SK-N-SH treated with all-trans-retinoic acid at 6 μM for 48 hours (cell line): ENCODE measurements around the gene PUM1.

Experiments
- ATAC-seq: fragments of 200-7000 bp; cut with Tn5 transposase; 3 replicates; pipeline ENCODE4 v1.9.1; 2020; ENCODE audit warnings: mild to moderate bottlenecking, moderate library complexity
- ARNTL ChIP-seq: fragments of 450-650 bp; formaldehyde crosslinking; IDR thresholded peaks from 2 replicates; pipeline ENCODE4 v1.5.0; 2020; ENCODE audit warnings: low read depth, mild to moderate bottlenecking, moderate library complexity, borderline replicate concordance
- BACH2 ChIP-seq: fragments of 250-450 bp; sonication (Bioruptor Pico); IDR thresholded peaks from 2 replicates; pipeline ENCODE4 v1.9.0; 2021; ENCODE audit warnings: mild to moderate bottlenecking, borderline replicate concordance
- CSDC2 ChIP-seq: fragments of 250-450 bp; sonication (Bioruptor Pico); IDR thresholded peaks from 2 replicates; pipeline ENCODE4 v1.5.0; 2020; ENCODE audit warnings: mild to moderate bottlenecking, moderate library complexity
- GLIS3 ChIP-seq: fragments of 250-450 bp; sonication (Bioruptor Pico); IDR thresholded peaks from 2 replicates; pipeline ENCODE4 v1.5.0; 2020; ENCODE audit warnings: mild to moderate bottlenecking, moderate library complexity
- ISL1 ChIP-seq: fragments of 250-450 bp; sonication (Bioruptor Pico); IDR thresholded peaks from 2 replicates; pipeline ENCODE4 v2.1.2; 2022; ENCODE audit warnings: mild to moderate bottlenecking, moderate library complexity
- OSR1 ChIP-seq: fragments of 250-450 bp; sonication (Bioruptor Pico); IDR thresholded peaks from 2 replicates; pipeline ENCODE4 v1.8.0; 2022; ENCODE audit warnings: moderate library complexity, mild to moderate bottlenecking, inconsistent platforms
- PPARA ChIP-seq: fragments of 250-450 bp; sonication (Bioruptor Pico); IDR thresholded peaks from 2 replicates; pipeline ENCODE4 v1.5.0; 2020; ENCODE audit warnings: mild to moderate bottlenecking, borderline replicate concordance
- RARB ChIP-seq: fragments of 250-450 bp; sonication (Bioruptor Pico); IDR thresholded peaks from 2 replicates; pipeline ENCODE4 v1.8.0; 2021; ENCODE audit warnings: mild to moderate bottlenecking, moderate library complexity
- SNAI2 ChIP-seq: fragments of 250-450 bp; sonication (Bioruptor Pico); IDR thresholded peaks from 2 replicates; pipeline ENCODE4 v1.5.0; 2020; ENCODE audit warnings: mild to moderate bottlenecking, moderate library complexity
- TCF4 ChIP-seq: fragments of 250-450 bp; sonication (Bioruptor Pico); IDR thresholded peaks from 2 replicates; pipeline ENCODE4 v1.8.0; 2021; ENCODE audit warnings: mild to moderate bottlenecking, moderate library complexity, borderline replicate concordance
- TOX ChIP-seq: fragments of 250-450 bp; sonication (Bioruptor Pico); IDR thresholded peaks from 2 replicates; pipeline ENCODE4 v1.8.0; 2021; ENCODE audit warnings: mild to moderate bottlenecking, moderate library complexity, borderline replicate concordance
- ZC3H10 ChIP-seq: fragments of 250-450 bp; sonication (Bioruptor Pico); IDR thresholded peaks from 2 replicates; pipeline ENCODE4 v1.5.1; 2021; ENCODE audit warnings: mild to moderate bottlenecking, moderate library complexity
- ZFP3 ChIP-seq: fragments of 250-450 bp; sonication (Bioruptor Pico); IDR thresholded peaks from 2 replicates; pipeline ENCODE4 v1.5.0; 2020; ENCODE audit warnings: mild to moderate bottlenecking, moderate library complexity
- ZFP30 ChIP-seq: fragments of 450-650 bp; formaldehyde crosslinking; IDR thresholded peaks from 2 replicates; pipeline ENCODE4 v1.5.0; 2022; ENCODE audit warnings: mild to moderate bottlenecking, moderate library complexity
- ZNF565 ChIP-seq: fragments of 450-650 bp; formaldehyde crosslinking; conservative IDR thresholded peaks from 2 replicates; pipeline ENCODE4 v1.5.0; 2020; ENCODE audit warnings: low read depth, mild to moderate bottlenecking, moderate library complexity
- ZNF70 ChIP-seq: fragments of 450-650 bp; formaldehyde crosslinking; IDR thresholded peaks from 2 replicates; pipeline ENCODE4 v1.5.0; 2020; ENCODE audit warnings: mild to moderate bottlenecking, moderate library complexity
- ZNF8 ChIP-seq: fragments of 450-650 bp; formaldehyde crosslinking; IDR thresholded peaks from 2 replicates; pipeline ENCODE4 v1.5.0; 2020; ENCODE audit warnings: mild to moderate bottlenecking, moderate library complexity
- TF ChIP-seq, protein P1 (sequence below): fragments of 250-450 bp; sonication (Bioruptor Pico); IDR thresholded peaks from 2 replicates; pipeline ENCODE4 v1.5.0; 2020; ENCODE audit warnings: mild to moderate bottlenecking, moderate library complexity
- TF ChIP-seq, protein P2 (sequence below): fragments of 250-450 bp; sonication (Bioruptor Pico); IDR thresholded peaks from 2 replicates; pipeline ENCODE4 v1.8.0; 2020; ENCODE audit warnings: mild to moderate bottlenecking, moderate library complexity, borderline replicate concordance
- TF ChIP-seq, protein P3 (sequence below): fragments of 250-450 bp; sonication (Bioruptor Pico); IDR thresholded peaks from 2 replicates; pipeline ENCODE4 v1.8.0; 2021; ENCODE audit warnings: low read depth, mild to moderate bottlenecking, moderate library complexity, borderline replicate concordance
- TF ChIP-seq, protein P4 (sequence below): fragments of 250-450 bp; sonication (Bioruptor Pico); IDR thresholded peaks from 2 replicates; pipeline ENCODE4 v1.5.1; 2021; ENCODE audit warnings: mild to moderate bottlenecking, moderate library complexity
- TF ChIP-seq, protein P5 (sequence below): fragments of 250-450 bp; sonication (Bioruptor Pico); IDR thresholded peaks from 2 replicates; pipeline ENCODE4 v1.5.1; 2020; ENCODE audit warnings: low read depth, mild to moderate bottlenecking, moderate library complexity

PUM1 gene

DNA sequence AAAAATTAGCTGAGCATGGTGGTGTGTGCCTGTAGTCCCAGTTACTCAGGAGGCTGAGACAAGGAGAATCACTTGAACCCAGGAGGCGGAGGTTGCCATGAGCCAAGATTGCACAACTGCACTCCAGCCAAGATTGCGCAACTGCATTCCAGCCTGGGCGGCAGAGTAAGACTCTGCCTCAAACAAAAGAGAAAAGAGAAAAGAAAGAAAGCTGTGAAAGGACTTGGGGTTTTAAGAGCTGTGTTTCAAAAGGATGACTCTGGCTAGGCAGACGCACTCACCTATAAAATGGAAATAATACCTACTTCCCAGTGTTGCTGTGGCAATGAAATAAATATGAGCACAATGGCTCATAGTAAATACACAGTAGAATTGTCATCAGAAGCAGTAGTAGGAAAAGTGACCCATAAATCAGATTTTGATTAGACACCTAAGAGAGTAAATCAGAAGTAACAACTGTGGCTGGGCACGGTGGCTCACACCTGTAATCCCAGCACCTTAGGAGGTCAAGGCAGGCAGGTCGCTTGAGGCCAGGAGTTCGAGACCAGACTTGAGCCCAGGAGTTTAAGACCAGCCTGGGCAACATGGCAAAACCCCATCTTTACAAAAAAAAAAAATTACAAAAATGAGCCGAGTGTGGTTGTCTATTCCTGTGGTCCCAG, 45.9 kb upstream of the PUM1 start:
- no peak for ATAC-seq
- TF ChIP-seq ISL1 (CRISPR knock-in tag) = peak; percentile 37; the same call in 1 of the 2 replicates
- no peak for TF ChIP-seq OSR1 (CRISPR knock-in tag)

DNA sequence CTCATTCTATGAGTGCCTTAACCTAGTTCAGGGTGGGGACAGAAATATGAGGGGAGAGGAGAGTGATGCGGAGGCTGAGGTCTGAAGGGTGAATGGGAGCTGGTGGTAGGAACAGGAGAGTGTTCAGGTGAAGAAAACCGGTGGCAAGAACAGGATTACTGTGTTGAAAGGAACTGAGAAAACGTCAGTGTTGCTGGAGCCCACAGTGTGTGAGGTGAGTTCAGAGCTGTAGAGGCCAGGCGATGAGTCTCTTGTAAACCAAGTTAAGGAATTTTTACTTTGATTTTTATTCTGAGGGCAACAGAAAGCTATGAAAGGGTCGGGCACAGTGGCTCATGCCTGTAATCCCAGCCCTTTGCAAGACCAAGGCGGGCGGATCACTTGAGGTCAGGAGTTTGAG, 45.3 kb upstream of the PUM1 start:
- ATAC-seq = no peak
- TF ChIP-seq ARNTL (CRISPR knock-in tag) = no peak
- TF ChIP-seq TCF4 = no peak
- TF ChIP-seq ISL1 (CRISPR knock-in tag) = no peak
- TF ChIP-seq ZFP30 (CRISPR knock-in tag) = no peak
- no peak for TF ChIP-seq TOX (CRISPR knock-in tag)
- no peak for TF ChIP-seq CSDC2 (CRISPR knock-in tag)
- no peak for TF ChIP-seq ZFP3 (CRISPR knock-in tag)
- no peak for TF ChIP-seq GLIS3
- TF ChIP-seq BACH2 (CRISPR knock-in tag) = no peak
- TF ChIP-seq, protein P1, sequence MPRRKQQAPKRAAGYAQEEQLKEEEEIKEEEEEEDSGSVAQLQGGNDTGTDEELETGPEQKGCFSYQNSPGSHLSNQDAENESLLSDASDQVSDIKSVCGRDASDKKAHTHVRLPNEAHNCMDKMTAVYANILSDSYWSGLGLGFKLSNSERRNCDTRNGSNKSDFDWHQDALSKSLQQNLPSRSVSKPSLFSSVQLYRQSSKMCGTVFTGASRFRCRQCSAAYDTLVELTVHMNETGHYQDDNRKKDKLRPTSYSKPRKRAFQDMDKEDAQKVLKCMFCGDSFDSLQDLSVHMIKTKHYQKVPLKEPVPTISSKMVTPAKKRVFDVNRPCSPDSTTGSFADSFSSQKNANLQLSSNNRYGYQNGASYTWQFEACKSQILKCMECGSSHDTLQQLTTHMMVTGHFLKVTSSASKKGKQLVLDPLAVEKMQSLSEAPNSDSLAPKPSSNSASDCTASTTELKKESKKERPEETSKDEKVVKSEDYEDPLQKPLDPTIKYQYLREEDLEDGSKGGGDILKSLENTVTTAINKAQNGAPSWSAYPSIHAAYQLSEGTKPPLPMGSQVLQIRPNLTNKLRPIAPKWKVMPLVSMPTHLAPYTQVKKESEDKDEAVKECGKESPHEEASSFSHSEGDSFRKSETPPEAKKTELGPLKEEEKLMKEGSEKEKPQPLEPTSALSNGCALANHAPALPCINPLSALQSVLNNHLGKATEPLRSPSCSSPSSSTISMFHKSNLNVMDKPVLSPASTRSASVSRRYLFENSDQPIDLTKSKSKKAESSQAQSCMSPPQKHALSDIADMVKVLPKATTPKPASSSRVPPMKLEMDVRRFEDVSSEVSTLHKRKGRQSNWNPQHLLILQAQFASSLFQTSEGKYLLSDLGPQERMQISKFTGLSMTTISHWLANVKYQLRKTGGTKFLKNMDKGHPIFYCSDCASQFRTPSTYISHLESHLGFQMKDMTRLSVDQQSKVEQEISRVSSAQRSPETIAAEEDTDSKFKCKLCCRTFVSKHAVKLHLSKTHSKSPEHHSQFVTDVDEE (CRISPR knock-in tag) = no peak
- TF ChIP-seq RARB (CRISPR knock-in tag) = no peak
- TF ChIP-seq, protein P2, sequence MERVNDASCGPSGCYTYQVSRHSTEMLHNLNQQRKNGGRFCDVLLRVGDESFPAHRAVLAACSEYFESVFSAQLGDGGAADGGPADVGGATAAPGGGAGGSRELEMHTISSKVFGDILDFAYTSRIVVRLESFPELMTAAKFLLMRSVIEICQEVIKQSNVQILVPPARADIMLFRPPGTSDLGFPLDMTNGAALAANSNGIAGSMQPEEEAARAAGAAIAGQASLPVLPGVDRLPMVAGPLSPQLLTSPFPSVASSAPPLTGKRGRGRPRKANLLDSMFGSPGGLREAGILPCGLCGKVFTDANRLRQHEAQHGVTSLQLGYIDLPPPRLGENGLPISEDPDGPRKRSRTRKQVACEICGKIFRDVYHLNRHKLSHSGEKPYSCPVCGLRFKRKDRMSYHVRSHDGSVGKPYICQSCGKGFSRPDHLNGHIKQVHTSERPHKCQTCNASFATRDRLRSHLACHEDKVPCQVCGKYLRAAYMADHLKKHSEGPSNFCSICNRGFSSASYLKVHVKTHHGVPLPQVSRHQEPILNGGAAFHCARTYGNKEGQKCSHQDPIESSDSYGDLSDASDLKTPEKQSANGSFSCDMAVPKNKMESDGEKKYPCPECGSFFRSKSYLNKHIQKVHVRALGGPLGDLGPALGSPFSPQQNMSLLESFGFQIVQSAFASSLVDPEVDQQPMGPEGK (CRISPR knock-in tag) = no peak
- no peak for TF ChIP-seq ZC3H10 (CRISPR knock-in tag)
- TF ChIP-seq OSR1 (CRISPR knock-in tag) = no peak
- no peak for TF ChIP-seq ZNF8 (CRISPR knock-in tag)
- no peak for TF ChIP-seq ZNF565 (CRISPR knock-in tag)
- TF ChIP-seq SNAI2 = no peak
- TF ChIP-seq, protein P3, sequence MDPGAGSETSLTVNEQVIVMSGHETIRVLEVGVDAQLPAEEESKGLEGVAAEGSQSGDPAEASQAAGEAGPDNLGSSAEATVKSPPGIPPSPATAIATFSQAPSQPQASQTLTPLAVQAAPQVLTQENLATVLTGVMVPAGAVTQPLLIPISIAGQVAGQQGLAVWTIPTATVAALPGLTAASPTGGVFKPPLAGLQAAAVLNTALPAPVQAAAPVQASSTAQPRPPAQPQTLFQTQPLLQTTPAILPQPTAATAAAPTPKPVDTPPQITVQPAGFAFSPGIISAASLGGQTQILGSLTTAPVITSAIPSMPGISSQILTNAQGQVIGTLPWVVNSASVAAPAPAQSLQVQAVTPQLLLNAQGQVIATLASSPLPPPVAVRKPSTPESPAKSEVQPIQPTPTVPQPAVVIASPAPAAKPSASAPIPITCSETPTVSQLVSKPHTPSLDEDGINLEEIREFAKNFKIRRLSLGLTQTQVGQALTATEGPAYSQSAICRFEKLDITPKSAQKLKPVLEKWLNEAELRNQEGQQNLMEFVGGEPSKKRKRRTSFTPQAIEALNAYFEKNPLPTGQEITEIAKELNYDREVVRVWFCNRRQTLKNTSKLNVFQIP (CRISPR knock-in tag) = no peak
- no peak for TF ChIP-seq PPARA (CRISPR knock-in tag)

DNA sequence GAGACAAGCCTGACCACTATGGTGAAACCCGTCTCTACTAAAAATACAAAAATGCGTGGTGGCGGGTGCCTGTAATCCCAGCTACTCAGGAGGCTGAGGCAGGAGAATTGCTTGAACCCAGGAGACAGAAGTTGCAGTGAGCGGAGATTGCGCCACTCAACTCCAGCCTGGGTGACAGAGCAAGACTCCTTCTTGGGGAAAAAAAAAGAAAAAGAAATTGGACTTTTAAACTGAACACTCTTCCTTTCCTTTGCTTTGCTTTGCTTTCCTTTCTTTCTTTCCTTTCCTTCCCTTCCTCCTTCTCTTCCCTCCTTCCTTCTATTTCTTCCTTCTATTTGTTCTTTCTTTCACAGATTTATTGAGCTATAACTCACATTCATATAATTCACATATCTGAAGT, 43.3 kb upstream of the PUM1 start:
- ATAC-seq = no peak
- TF ChIP-seq RARB (CRISPR knock-in tag) = no peak
- TF ChIP-seq, protein P2 (CRISPR knock-in tag) = no peak
- TF ChIP-seq, protein P4, sequence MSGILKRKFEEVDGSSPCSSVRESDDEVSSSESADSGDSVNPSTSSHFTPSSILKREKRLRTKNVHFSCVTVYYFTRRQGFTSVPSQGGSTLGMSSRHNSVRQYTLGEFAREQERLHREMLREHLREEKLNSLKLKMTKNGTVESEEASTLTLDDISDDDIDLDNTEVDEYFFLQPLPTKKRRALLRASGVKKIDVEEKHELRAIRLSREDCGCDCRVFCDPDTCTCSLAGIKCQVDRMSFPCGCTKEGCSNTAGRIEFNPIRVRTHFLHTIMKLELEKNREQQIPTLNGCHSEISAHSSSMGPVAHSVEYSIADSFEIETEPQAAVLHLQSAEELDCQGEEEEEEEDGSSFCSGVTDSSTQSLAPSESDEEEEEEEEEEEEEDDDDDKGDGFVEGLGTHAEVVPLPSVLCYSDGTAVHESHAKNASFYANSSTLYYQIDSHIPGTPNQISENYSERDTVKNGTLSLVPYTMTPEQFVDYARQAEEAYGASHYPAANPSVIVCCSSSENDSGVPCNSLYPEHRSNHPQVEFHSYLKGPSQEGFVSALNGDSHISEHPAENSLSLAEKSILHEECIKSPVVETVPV (CRISPR knock-in tag) = no peak
- no peak for TF ChIP-seq SNAI2
- TF ChIP-seq, protein P3 (CRISPR knock-in tag) = no peak
- TF ChIP-seq TCF4 = no peak
- TF ChIP-seq PPARA (CRISPR knock-in tag) = no peak
- TF ChIP-seq ZNF70 (CRISPR knock-in tag) = no peak
- TF ChIP-seq, protein P5, sequence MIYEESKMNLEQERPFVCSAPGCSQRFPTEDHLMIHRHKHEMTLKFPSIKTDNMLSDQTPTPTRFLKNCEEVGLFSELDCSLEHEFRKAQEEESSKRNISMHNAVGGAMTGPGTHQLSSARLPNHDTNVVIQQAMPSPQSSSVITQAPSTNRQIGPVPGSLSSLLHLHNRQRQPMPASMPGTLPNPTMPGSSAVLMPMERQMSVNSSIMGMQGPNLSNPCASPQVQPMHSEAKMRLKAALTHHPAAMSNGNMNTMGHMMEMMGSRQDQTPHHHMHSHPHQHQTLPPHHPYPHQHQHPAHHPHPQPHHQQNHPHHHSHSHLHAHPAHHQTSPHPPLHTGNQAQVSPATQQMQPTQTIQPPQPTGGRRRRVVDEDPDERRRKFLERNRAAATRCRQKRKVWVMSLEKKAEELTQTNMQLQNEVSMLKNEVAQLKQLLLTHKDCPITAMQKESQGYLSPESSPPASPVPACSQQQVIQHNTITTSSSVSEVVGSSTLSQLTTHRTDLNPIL = no peak
- no peak for TF ChIP-seq ZNF565 (CRISPR knock-in tag)
- TF ChIP-seq ISL1 (CRISPR knock-in tag) = no peak
- no peak for TF ChIP-seq BACH2 (CRISPR knock-in tag)
- no peak for TF ChIP-seq CSDC2 (CRISPR knock-in tag)
- TF ChIP-seq ZNF8 (CRISPR knock-in tag) = no peak
- no peak for TF ChIP-seq GLIS3
- no peak for TF ChIP-seq ZFP3 (CRISPR knock-in tag)
- no peak for TF ChIP-seq ZFP30 (CRISPR knock-in tag)
- TF ChIP-seq TOX (CRISPR knock-in tag) = no peak
- no peak for TF ChIP-seq ZC3H10 (CRISPR knock-in tag)
- TF ChIP-seq OSR1 (CRISPR knock-in tag) = no peak
